ENCODE results near the gene KCNK7. TPM values are rescaled to one million over a fixed set of nuclear protein-coding genes. Genes with fewer than 3 reads are reported as not detected.

The KCNK7 gene
- total RNA-seq, 1 donor = not detected

DNA sequence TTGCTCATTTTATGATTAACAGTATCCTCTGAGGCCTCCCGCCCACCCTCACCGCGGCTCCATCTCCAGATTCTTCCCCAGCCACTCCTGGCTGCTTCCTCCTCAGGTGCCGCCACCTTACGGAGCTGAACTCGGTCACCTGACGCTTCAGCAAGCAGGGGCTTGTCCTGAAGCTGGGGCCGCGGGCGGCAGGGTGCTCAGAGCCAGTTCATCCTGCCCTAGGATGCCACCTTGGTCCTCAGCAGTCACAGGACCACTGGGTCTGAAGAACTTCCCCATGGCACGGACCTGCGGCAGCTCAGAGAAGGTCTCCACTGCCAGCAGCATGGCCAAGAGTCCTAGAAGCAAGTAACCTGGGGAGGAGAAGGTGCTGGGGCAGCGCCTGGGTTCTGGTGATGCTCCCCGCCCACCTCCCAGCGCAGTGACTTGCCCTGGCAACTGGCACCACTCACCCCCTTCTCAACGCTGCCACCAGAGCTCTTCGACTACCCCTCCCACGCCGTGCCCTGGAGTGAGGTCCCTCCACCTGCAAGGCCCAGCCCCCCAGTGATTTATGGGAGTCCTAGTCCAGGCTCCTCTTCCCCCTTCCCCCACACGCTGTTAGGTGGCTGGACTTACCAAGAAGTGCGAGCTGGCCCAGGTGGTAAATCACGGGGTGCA lies 2.6 kb downstream of the KCNK7 start:
- Histone ChIP-seq H3K79me2 (ENCODE audit: insufficient read depth, low read length) (peaks cover 4% of the 10 kb centered on the region), H3K9me3 (ENCODE audit: low read depth, low read length) (no peaks in the 10 kb centered on the region), H4K20me1 (ENCODE audit: insufficient read depth, low read length) (peaks cover 5% of the 10 kb centered on the region), H3K4me3 (ENCODE audit: insufficient read depth, low read length) (no peak overlapping the region), H3K36me3 (ENCODE audit: insufficient read depth, low read length) (peaks cover 32% of the 10 kb centered on the region), H2AFZ (ENCODE audit: low read length) (no peak overlapping the region), H3K4me1 (ENCODE audit: insufficient read depth, low read length) (peaks cover 2% of the 10 kb centered on the region), H3K27ac (ENCODE audit: low read depth, low read length) (no peak overlapping the region), H3K27me3 (ENCODE audit: insufficient read depth, low read length) (no peaks in the 10 kb centered on the region), H3K4me2 (ENCODE audit: insufficient read depth, low read length) (no peak overlapping the region)
- DNase-seq (ENCODE audit: insufficient read length, low spot score, missing footprints) = peak; percentile 85
- TF ChIP-seq CTCF (IDR thresholded peaks at IDR 0.05; ENCODE audit: extremely low read depth, low read depth, low read length) = no peak

- H3K9me3 ChIP-seq (ENCODE audit: low read depth, low read length) = no peaks in the 10 kb centered on the region
- H3K4me2 ChIP-seq (ENCODE audit: insufficient read depth, low read length) = no peak overlapping the region
- H3K27ac ChIP-seq (ENCODE audit: low read depth, low read length) = no peak overlapping the region
- H3K4me3 ChIP-seq (ENCODE audit: insufficient read depth, low read length) = no peak overlapping the region
- H3K36me3 ChIP-seq (ENCODE audit: insufficient read depth, low read length) = peaks cover 32% of the 10 kb centered on the region
- no peaks in the 10 kb centered on the region for H3K27me3 ChIP-seq (ENCODE audit: insufficient read depth, low read length)
- H4K20me1 ChIP-seq (ENCODE audit: insufficient read depth, low read length) = peaks cover 6% of the 10 kb centered on the region
- DNase-seq (ENCODE audit: insufficient read length, low spot score, missing footprints) = peak; percentile 94
- H2AFZ ChIP-seq (ENCODE audit: low read length) = no peak overlapping the region
- H3K79me2 ChIP-seq (ENCODE audit: insufficient read depth, low read length) = peaks cover 9% of the 10 kb centered on the region
- no peak for TF ChIP-seq CTCF (IDR thresholded peaks at IDR 0.05; ENCODE audit: extremely low read depth, low read depth, low read length)
- peaks cover 10% of the 10 kb centered on the region for H3K4me1 ChIP-seq (ENCODE audit: insufficient read depth, low read length)
Observed at GRCh38 chr11:65591939-65592857, 3.4 kb downstream of the KCNK7 start.

GRCh38 chr11:65590240-65590738 lies 5.3 kb downstream of the KCNK7 start:
- Histone ChIP-seq H3K4me3 (ENCODE audit: insufficient read depth, low read length) (no peak overlapping the region), H3K4me1 (ENCODE audit: insufficient read depth, low read length) (peaks cover 17% of the 10 kb centered on the region), H3K36me3 (ENCODE audit: insufficient read depth, low read length) (peaks cover 44% of the 10 kb centered on the region), H3K27me3 (ENCODE audit: insufficient read depth, low read length) (no peaks in the 10 kb centered on the region), H4K20me1 (ENCODE audit: insufficient read depth, low read length) (peaks cover 6% of the 10 kb centered on the region), H3K79me2 (ENCODE audit: insufficient read depth, low read length) (peaks cover 9% of the 10 kb centered on the region), H3K4me2 (ENCODE audit: insufficient read depth, low read length) (no peak overlapping the region), H2AFZ (ENCODE audit: low read length) (no peak overlapping the region), H3K27ac (ENCODE audit: low read depth, low read length) (no peak overlapping the region), H3K9me3 (ENCODE audit: low read depth, low read length) (no peaks in the 10 kb centered on the region)
- no peak for TF ChIP-seq CTCF (IDR thresholded peaks at IDR 0.05; ENCODE audit: extremely low read depth, low read depth, low read length)
- peak; percentile 91 for DNase-seq (ENCODE audit: insufficient read length, low spot score, missing footprints)
